HG02943 (cell line): Measurements from ENCODE around the gene NOPCHAP1.
"Not testable (repeated sequence)": the region's sequence is repeated elsewhere in the genome, so short reads cannot be mapped to it uniquely, and the experiment has no call there.

Source experiments
- ATAC-seq: cut with Tn5 transposase; IDR thresholded peaks from one replicate; pipeline ENCODE4 v1.9.1; 2021; ENCODE audit warnings: mild to moderate bottlenecking, low read depth, moderate library complexity; ENCODE audit not compliant: unreplicated experiment

Gene NOPCHAP1

GRCh38 chr12:104986022-104986941 is at the start of gene NOPCHAP1:
NOPCHAP1 (plus strand) TSS chr12:104986316; CDS start chr12:104986353, 37 bp downstream.
- ATAC-seq, result peak; percentile 96

DNA sequence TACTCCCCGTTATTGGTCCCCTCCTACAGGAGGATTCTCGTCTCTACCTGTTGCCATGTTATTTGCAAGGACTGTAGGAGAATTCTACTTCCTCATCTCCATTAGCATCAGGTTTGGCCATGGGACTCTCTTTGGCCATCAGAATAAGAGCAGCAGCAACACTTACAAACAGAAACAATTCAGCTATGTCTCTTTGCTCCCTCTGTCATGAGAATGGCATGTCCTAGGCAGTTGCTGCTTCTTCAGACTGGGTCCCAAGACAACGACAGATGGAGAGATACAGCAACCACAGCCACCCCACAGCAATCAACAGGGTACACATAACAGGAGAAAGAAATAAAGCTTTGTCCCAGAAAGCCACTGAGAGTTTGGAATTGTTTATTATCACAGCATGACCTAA is 47.7 kb upstream of the NOPCHAP1 start:
- no peak for ATAC-seq

GRCh38 chr12:104939089-104939488 is 47.0 kb upstream of the NOPCHAP1 start:
- ATAC-seq, result no peak

GRCh38 chr12:104941454-104941853 is 44.7 kb upstream of the NOPCHAP1 start:
- no peak for ATAC-seq

GRCh38 chr12:104942075-104942474 is 44.0 kb upstream of the NOPCHAP1 start:
- ATAC-seq, result no peak

DNA sequence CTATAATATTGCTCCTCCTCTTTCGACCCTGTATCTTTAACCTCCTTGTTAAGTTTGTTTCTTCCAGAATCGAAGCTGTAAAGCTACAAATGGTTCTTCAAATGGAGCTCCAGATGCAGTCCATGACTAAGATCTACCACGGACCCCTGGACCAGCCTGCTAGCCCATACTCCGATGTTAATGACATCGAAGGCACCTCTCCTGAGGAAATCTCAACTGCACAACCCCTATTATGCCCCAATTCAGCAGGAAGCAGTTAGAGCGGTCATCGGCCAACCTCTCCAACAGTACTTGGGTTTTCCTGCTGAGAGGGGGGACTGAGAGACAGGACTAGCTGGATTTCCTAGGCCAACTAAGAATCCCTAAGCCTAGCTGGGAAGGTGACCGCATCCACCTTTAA is 42.7 kb upstream of the NOPCHAP1 start:
- not testable (repeated sequence) for ATAC-seq

DNA sequence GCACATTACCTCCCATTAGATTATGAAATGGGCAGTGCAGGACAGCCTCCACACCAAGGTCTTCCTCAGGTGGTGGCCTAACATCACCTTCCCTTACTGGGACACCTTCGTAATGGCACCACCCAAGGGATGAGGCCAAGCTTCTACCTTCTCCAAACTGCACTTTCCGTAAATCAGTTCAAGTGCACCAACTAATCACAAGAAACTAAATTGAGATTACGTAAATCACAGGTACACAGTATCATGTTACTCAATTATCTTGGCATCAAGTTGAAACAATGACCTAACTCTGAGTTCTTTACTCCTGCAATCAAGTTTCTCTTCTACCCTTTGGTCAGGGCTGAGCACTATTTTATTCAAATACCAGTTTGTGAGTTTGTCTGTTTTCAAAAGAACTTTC is 41.9 kb upstream of the NOPCHAP1 start:
- no peak for ATAC-seq

DNA sequence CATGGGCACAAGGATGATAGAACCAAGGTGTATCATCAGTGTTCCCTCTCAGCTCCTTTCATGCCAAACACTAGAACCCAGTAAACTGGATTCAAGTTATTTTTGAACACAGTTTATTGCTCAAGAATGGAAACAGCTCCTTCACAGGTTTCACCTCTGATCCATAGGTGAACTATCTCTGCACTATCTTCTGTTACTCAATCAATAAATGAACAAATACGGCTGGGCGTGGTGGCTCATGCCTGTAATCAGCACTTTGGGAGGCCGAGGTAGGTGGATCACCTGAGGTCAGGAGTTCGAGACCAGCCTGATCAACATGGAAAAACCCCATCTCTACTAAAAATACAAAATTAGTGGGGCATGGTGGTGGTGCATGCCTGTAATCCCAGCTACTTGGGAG is 37.4 kb upstream of the NOPCHAP1 start:
- ATAC-seq, result not testable (repeated sequence)

- no peak for ATAC-seq
These were observed 34.2 kb upstream of the NOPCHAP1 start for GRCh38 chr12:104951759-104952509.

DNA sequence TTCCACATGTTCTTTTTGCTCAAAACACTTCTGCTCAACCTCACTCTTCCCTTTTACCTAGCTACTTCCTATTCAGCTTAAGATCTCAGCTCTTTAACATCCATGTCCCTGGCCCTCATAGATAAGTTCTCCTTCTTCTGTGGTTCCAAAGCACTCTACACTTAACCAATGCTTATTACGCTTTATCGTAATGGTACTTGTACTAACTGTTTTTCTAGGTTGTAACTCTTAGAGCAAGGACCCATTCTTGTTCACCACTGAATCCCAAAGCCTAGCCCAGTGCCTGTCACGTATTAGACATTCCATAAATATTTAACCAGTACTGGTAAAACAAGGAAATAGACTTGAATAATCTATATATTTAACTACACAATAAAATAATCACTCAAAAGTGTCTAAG is 33.3 kb upstream of the NOPCHAP1 start:
- no peak for ATAC-seq

DNA sequence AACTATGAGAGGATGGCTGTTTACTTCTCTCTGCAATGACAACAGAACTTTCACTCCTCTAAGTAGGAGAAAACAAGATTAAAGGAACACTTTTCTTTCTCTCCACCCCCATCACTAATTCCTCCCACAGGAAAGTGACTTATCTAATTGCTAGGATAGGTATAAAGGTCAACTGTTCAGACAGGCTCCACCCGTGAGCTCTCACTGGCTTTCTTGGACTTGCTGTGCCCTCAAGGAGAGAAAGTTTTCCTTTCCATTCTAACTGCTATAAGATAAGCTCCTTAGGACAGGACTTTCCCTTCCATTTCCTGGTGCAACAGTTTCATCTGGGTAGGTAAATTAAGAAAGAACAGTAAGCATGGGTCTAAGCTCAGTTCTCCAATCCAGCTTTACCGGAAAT is 32.8 kb upstream of the NOPCHAP1 start:
- no peak for ATAC-seq

GRCh38 chr12:104955703-104956102 is 30.4 kb upstream of the NOPCHAP1 start:
- no peak for ATAC-seq

GRCh38 chr12:104956870-104957718 is 29.0 kb upstream of the NOPCHAP1 start:
- ATAC-seq, result no peak

DNA sequence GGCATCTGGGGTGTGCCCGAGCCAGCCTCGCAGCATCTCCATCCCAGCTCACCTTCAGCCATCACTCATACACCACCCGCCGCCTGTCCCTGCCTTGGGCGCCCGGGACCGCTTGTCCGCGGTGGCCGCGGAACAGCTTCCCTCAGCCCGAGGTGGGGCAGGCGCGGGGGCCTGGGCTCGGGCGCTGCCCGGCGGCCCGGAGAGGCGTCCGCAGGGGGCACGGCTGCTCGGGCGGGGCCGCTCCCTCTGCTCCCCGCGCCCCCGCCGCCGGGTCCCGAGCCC is 28.5 kb upstream of the NOPCHAP1 start:
- ATAC-seq, result peak; percentile 14

DNA sequence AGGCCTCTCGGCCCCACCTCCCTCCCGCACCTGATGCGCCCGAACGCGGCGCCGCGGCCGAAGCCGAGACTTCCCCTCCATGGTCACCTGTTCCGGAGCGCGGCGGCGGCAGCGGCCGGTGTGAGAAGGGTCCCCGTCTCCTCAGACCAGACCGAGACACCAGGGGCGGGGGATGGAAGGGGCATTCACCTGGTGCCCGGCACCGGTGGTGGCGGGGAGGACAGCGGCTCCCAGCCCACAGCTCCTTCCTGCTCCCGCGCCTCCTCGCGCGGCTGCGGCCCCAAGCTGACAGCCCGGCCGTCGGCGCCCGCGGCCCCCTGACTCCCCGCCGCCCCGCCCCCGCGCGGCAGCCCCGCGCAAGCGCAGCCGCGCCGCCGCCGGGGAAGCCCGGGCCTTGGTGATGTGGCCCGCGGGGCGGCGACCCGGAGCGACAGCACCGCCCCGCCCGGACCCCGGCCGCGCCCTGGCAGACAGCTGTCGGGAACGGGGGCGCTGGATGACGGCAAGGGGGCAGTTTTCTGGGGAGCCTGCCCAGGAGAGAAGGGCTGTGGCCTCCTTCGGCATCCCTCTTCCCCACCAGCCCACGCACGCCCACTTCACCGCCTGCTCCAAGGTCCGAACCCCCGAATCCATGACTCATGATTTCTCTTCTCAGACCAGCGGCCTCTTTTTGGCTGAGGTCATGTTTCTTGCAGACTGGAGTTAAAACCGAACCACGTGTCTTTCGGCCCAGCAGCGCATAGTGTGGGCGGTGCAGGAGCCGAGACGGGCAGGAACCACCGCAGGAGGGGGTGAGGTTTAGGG is 27.9 kb upstream of the NOPCHAP1 start, which contains the start of gene SLC41A2:
TSS of gene SLC41A2 (minus strand) at position 290 of the 804 bp plus-strand sequence. CDS start 29,763 bp downstream, outside the sequence.
- ATAC-seq, result peak; percentile 76

- ATAC-seq, result no peak
These were observed 27.2 kb upstream of the NOPCHAP1 start for GRCh38 chr12:104958805-104959334.

DNA sequence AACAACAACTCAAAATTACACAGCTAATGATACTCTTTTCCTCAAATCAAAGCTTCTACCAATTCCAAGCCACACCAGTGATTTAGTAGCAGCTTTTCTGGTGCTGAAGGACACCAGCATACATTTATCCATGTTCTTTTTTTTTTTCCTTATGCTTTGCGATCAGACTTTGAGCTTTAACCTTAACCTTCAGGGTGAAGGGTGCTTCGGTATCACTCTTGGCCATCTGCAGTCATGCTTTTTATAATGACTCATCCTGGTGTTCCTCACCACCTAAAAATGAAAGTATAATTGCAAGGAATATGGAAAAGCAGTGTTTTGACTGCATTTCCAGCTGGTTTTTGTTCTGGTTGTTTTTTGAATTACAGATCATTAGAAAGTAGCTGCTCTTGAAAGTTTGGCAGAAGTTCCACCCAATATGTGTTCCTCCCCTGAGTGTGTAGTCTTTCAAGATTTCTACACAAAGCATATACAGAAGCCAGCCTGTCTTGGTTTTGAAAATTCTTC is 26.7 kb upstream of the NOPCHAP1 start:
- ATAC-seq, result no peak

- ATAC-seq, result no peak
These were observed 25.7 kb upstream of the NOPCHAP1 start for GRCh38 chr12:104960464-104960863.

- ATAC-seq, result no peak
These were observed 22.4 kb upstream of the NOPCHAP1 start for GRCh38 chr12:104963757-104964156.
